Measurements from ENCODE around the gene GABRD.
"Not testable (repeated sequence)": the region's sequence is repeated elsewhere in the genome, so short reads cannot be mapped to it uniquely, and the experiment has no call there.

DNA sequence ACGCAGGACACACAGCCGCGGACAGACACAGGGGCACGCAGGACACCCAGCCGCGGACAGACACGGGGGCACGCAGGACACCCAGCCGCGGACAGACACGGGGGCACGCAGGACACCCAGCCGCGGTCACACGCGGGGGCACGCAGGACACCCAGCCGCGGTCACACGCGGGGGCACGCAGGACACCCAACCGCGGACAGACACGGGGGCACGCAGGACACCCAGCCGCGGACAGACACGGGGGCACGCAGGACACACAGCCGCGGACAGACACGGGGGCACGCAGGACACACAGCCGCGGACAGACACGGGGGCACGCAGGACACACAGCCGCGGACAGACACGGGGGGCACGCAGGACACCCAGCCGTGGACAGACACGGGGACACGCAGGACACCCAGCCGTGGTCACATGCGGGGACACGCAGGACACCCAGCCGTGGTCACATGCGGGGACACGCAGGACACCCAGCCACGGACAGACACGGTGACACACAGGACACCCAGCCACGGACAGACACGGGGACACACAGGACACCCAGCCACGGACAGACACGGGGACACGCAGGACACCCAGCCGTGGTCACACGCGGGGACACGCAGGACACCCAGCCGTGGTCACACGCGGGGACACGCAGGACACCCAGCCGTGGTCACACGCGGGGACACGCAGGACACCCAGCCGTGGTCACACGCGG, 37.4 kb upstream of the GABRD start:
- TF ChIP-seq, protein P1, sequence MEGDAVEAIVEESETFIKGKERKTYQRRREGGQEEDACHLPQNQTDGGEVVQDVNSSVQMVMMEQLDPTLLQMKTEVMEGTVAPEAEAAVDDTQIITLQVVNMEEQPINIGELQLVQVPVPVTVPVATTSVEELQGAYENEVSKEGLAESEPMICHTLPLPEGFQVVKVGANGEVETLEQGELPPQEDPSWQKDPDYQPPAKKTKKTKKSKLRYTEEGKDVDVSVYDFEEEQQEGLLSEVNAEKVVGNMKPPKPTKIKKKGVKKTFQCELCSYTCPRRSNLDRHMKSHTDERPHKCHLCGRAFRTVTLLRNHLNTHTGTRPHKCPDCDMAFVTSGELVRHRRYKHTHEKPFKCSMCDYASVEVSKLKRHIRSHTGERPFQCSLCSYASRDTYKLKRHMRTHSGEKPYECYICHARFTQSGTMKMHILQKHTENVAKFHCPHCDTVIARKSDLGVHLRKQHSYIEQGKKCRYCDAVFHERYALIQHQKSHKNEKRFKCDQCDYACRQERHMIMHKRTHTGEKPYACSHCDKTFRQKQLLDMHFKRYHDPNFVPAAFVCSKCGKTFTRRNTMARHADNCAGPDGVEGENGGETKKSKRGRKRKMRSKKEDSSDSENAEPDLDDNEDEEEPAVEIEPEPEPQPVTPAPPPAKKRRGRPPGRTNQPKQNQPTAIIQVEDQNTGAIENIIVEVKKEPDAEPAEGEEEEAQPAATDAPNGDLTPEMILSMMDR (IDR thresholded peaks at IDR 0.05): not testable (repeated sequence)
- TF ChIP-seq POLR2A (IDR thresholded peaks at IDR 0.05): not testable (repeated sequence)

All from right lobe of liver (tissue), 4 donors.